ENCODE data around the gene TEN1. TPM values are rescaled to one million over a fixed set of nuclear protein-coding genes. Genes with fewer than 3 reads are reported as not detected.

TEN1 gene
- total and polyA plus RNA-seq, 2 of the 13 experiments (the other 11 are each of a cell fraction or from before 2014, with no cell fraction given) = 18.0 to 21.3 TPM

GRCh38 chr17:75931062-75931461 is 48.0 kb upstream of the TEN1 start (continued):
- no peak for TF ChIP-seq LCORL (IDR thresholded peaks at IDR 0.05)
- no peak for TF ChIP-seq LCORL (CRISPR knock-in tag; IDR thresholded peaks at IDR 0.05)
- no peak for TF ChIP-seq SALL2 (CRISPR knock-in tag; IDR thresholded peaks at IDR 0.05)
- TF ChIP-seq TEAD3 (CRISPR knock-in tag; optimal IDR thresholded peaks at IDR 0.05; ENCODE audit: borderline replicate concordance) = no peak
- no peak for TF ChIP-seq MTA3 (CRISPR knock-in tag; IDR thresholded peaks at IDR 0.05)
- no peak for TF ChIP-seq TRAFD1 (CRISPR knock-in tag; IDR thresholded peaks at IDR 0.05; ENCODE audit: borderline replicate concordance)
- TF ChIP-seq, protein P1, sequence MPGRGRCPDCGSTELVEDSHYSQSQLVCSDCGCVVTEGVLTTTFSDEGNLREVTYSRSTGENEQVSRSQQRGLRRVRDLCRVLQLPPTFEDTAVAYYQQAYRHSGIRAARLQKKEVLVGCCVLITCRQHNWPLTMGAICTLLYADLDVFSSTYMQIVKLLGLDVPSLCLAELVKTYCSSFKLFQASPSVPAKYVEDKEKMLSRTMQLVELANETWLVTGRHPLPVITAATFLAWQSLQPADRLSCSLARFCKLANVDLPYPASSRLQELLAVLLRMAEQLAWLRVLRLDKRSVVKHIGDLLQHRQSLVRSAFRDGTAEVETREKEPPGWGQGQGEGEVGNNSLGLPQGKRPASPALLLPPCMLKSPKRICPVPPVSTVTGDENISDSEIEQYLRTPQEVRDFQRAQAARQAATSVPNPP (CRISPR knock-in tag; IDR thresholded peaks at IDR 0.05) = no peak
- TF ChIP-seq ZNF121 (CRISPR knock-in tag; IDR thresholded peaks at IDR 0.05) = no peak
- no peak for TF ChIP-seq SUZ12 (IDR thresholded peaks at IDR 0.05; ENCODE audit: low read depth, low read length)
- TF ChIP-seq ATF7 (IDR thresholded peaks at IDR 0.05) = no peak
- no peak for TF ChIP-seq ATF7 (CRISPR knock-in tag; IDR thresholded peaks at IDR 0.05)
- TF ChIP-seq ZNF747 (CRISPR knock-in tag; IDR thresholded peaks at IDR 0.05; ENCODE audit: borderline replicate concordance) = no peak
- no peak for TF ChIP-seq ZNF543 (CRISPR knock-in tag; IDR thresholded peaks at IDR 0.05)

DNA sequence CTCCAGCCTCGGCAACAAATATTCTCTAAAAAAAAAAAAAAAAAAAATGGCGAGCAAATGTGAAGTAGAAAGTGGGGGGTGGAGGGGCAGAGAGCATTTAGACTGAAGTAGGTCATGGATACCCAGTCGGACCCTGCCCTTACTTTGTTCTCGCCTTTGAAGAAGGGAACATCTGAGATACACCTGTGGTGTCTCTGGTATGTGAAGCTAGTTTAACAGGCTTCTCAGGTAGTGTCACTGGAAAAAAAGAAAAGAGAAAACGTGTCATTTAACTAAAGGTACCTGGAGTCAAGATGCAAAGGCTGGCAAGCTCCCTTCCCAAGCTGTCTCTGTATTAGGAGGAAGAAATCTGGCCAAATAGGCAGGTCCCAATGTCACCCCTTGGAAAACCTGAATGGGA is 46.2 kb upstream of the TEN1 start:
- Histone ChIP-seq H3K27me3 (ENCODE audit: control insufficient read depth in 1 of 2, insufficient read depth in 2 of 2, low read length in 2 of 2) (no peaks in the 10 kb centered on the region), H3K79me2 (ENCODE audit: insufficient read depth, low read length) (no peaks in the 10 kb centered on the region), H3K4me2 (ENCODE audit: low read depth, low read length) (no peak overlapping the region), H3K36me3 (replicated peaks in 1 of 2; ENCODE audit: control insufficient read depth in 1 of 2, insufficient read depth in 2 of 2, low read length in 2 of 2) (no peaks in the 10 kb centered on the region), H3K4me3 (replicated peaks in 1 of 3; ENCODE audit: insufficient read depth in 1 of 3, low read depth in 2 of 3, low read length in 3 of 3) (no peak overlapping the region), H2AFZ (ENCODE audit: low read length) (no peak overlapping the region), H3K27ac (ENCODE audit: extremely low read length, insufficient read depth, low read length) (no peak overlapping the region), H3K9ac (ENCODE audit: insufficient read depth, low read depth, low read length) (no peak overlapping the region), H3K4me1 (ENCODE audit: insufficient read depth, low read length) (peaks cover 6% of the 10 kb centered on the region; the same call in 1 of the 2 replicates), H3K9me3 (ENCODE audit: low read length) (no peaks in the 10 kb centered on the region), H4K20me1 (ENCODE audit: insufficient read depth, low read length) (no peaks in the 10 kb centered on the region)
- FAIRE-seq (no peak), DNase-seq (ENCODE audit: low spot score) (no peak), ATAC-seq (no peak)
- ChIA-PET CTCF (ENCODE audit: low intra/inter-chr PET ratio, low total read pairs) (no interaction called here), POLR2A (no interaction called here)
- intact Hi-C loops (cut with micrococcal nuclease; ENCODE audit: unreplicated experiment) (no loop called here), in situ Hi-C loops (cut with HindIII; ENCODE audit: extremely low pct_ligation_motif_present, low pct_unique_long_range_greater_than_20kb) (no loop called here)
- no TSS peak for BruUV-seq (replicated peaks)
- 76% methylated on average over 5 of the region's 5 CpGs for WGBS (ENCODE audit: low lambda C conversion rate)
- TF ChIP-seq DNMT1 (CRISPR knock-in tag; IDR thresholded peaks at IDR 0.05) (no peak), ZNF274 (CRISPR knock-in tag; IDR thresholded peaks at IDR 0.05) (no peak), TERF1 (CRISPR knock-in tag; IDR thresholded peaks at IDR 0.05) (no peak), MIXL1 (CRISPR knock-in tag; IDR thresholded peaks at IDR 0.05) (no peak), ZNF160 (CRISPR knock-in tag; IDR thresholded peaks at IDR 0.05) (no peak), ZNF839 (CRISPR knock-in tag; IDR thresholded peaks at IDR 0.05; ENCODE audit: borderline replicate concordance) (no peak), RBAK (CRISPR knock-in tag; IDR thresholded peaks at IDR 0.05) (no peak)
- TF ChIP-seq, protein P2, sequence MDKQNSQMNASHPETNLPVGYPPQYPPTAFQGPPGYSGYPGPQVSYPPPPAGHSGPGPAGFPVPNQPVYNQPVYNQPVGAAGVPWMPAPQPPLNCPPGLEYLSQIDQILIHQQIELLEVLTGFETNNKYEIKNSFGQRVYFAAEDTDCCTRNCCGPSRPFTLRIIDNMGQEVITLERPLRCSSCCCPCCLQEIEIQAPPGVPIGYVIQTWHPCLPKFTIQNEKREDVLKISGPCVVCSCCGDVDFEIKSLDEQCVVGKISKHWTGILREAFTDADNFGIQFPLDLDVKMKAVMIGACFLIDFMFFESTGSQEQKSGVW (CRISPR knock-in tag; IDR thresholded peaks at IDR 0.05; ENCODE audit: borderline replicate concordance) = no peak
- TF ChIP-seq, protein P3, sequence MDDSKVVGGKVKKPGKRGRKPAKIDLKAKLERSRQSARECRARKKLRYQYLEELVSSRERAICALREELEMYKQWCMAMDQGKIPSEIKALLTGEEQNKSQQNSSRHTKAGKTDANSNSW (CRISPR knock-in tag; IDR thresholded peaks at IDR 0.05; ENCODE audit: borderline replicate concordance) = no peak

Data from HepG2 (cell line).